ENCODE measurements around the gene GRIK1.
A peak's percentile ranks its signal among the peaks of the same experiment; 100 is the strongest.

The GRIK1 gene

GRCh38 chr21:29909571-29909970, 30.2 kb downstream of the GRIK1 start:
- no peak for DNase-seq (ENCODE audit: low read depth)

- peak; percentile 89 for DNase-seq (ENCODE audit: low read depth)
These were observed 35.2 kb downstream of the GRIK1 start for GRCh38 chr21:29904359-29905282.

DNA sequence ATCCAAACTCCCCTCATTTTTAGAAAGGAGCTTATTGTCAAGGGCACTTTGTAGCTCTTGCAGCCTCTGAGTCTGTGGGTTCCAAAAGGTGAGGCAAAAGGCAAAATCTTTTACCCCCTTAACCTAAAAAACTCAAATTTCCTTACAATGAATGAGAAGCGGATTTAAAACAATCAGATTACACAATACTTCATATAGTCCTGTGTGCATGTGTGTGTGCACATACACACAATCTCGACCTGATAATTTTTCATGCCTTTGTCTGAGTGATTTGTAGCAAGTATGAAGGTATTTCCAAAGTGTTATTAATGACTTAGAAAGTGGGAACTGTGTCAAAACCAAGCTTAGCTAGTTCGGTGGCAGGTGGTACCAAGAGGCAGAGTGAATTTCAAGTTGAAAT, 42.9 kb downstream of the GRIK1 start:
- DNase-seq (ENCODE audit: low read depth), result no peak

- DNase-seq (ENCODE audit: low read depth), result no peak
These were observed 46.1 kb downstream of the GRIK1 start for GRCh38 chr21:29893687-29894086.

GRCh38 chr21:29892379-29892778, 47.4 kb downstream of the GRIK1 start:
- DNase-seq (ENCODE audit: low read depth), result no peak

- peak; percentile 23 for DNase-seq (ENCODE audit: low read depth)
These were observed 51.4 kb downstream of the GRIK1 start for GRCh38 chr21:29888437-29888836.

- DNase-seq (ENCODE audit: low read depth), result no peak
These were observed 52.3 kb downstream of the GRIK1 start for GRCh38 chr21:29887313-29888009.

- no peak for DNase-seq (ENCODE audit: low read depth)
These were observed 54.3 kb downstream of the GRIK1 start for GRCh38 chr21:29885491-29885890.

- no peak for DNase-seq (ENCODE audit: low read depth)
These were observed 63.9 kb downstream of the GRIK1 start for GRCh38 chr21:29875873-29876272.

DNA sequence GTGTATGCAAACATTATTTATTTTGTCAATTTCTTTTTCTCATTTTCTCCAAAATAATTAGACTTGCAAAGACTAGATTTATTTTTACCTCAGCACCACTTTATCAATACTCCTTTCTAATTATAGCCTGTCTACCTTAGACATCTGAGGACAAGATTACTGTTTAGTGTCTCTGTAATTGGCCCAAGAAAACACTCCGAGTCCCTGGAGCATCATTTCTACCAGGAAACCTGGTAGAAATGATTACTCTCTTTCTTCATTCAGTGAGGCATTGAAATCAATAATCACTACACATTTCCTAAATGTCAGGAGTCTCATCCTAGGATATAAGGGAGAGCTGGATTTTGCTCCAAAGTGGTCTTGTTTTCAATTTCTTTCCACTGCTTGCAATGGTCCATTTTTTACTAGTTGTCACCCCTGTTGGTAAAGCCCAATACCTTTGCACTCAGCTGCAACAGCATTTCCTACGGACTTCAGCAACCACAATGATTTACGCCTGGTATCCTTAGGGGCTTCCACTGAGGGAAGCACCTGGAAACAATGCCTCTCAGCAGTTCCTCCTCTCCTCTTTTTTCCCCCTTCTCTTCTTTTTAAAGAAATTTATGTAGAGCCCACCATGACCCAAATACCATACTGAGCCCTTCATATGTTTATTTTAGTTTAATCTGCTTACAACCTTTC, 64.6 kb downstream of the GRIK1 start:
- no peak for DNase-seq (ENCODE audit: low read depth)

DNA sequence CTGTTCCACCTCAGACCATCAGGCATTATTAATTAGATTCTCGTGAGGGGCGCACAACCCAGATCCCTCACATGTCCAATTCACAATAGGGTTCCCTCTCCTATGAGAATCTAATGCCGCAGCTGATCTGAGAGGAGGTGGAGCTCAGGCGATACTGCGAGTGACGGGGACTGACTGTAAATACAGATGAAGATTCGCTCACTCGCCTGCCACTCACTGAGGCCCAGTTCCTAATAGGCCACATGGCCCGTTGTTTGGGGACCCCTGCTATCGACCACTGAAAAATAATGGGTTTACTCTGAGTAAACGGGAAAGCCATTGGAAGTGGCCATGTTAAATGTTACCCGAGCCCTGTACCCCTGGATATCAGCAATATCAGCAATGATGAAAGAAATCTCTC, 65.9 kb downstream of the GRIK1 start:
- DNase-seq (ENCODE audit: low read depth), result no peak

DNA sequence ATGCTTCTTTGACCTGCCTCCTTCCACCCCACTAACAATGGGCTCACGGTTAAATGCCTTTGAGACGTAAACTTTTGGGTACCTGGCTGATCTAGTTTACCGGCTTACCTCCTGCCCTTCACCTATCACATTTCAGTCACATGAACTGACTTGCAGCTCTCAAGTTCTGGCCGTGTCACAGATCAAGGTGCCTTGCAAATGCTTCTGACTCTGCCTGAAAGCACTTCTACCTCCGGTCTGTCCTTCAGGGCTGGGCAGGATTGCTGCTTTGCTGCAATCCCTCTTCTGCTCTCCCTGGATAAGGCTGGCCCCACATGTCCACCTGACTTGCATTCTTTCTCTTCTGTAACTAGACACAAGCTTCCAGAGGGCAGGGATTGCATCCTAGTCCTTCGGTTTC, 69.0 kb downstream of the GRIK1 start:
- no peak for DNase-seq (ENCODE audit: low read depth)

- DNase-seq (ENCODE audit: low read depth), result no peak
These were observed 72.0 kb downstream of the GRIK1 start for GRCh38 chr21:29867796-29868195.

GRCh38 chr21:29860346-29860745, 79.5 kb downstream of the GRIK1 start:
- no peak for DNase-seq (ENCODE audit: low read depth)

DNA sequence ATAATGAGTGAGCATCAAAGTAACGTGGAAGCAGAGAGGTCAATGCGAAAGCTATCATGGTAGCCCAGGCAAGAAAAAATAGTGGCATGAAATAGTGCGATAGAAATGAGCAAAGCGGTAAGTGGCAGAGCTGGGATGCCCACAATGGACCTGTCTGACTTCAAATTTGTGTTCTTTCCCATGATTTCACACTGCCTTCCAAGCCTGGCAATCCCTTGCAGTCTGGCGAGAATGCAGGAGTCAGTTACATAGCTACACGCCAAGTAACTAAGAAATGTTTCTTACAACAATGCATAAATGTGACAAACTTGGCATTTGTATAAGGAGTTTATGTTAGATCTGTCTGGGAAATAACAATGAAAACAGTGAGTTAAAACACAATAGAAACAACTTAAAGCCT, 82.6 kb downstream of the GRIK1 start:
- DNase-seq (ENCODE audit: low read depth), result no peak

DNA sequence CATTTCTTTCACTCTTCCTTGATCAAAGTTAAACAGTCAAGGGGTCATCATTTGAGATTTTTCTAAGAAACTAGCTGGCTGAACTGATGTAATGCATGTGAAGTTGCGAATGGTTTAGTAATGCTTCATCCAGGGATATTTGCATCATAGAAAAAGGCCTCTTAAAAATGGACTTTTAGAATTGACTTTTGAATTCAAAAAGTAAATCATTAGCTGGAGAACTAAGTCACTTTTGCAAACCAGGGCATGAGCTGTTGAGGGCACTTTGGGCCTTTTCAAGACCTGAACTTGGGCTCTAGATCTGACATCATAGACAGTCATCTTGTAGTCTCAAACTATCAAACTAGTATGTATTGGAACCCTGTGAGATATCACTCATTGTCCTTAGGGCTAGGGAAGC, 85.0 kb downstream of the GRIK1 start:
- no peak for DNase-seq (ENCODE audit: low read depth)

DNA sequence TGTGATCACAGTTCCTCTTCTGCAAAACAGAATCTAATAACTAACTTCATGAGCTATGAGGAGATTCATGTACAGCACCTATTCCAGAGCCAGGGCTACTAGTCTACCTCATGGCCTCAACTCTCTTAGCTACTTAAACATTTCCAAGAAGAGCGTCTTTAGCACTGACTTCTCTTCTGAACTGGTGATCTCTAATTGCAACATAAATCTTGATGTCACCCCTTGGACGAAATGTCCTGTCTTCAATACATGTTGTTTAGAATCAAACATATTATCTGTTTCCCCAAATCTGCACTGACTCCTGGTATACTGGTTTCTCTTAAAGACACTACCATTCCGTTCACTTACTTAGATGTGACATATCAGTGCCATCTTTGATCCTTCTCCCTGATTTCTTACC, 88.2 kb downstream of the GRIK1 start:
- DNase-seq (ENCODE audit: low read depth), result no peak

- DNase-seq (ENCODE audit: low read depth), result peak; percentile 47
These were observed 90.0 kb downstream of the GRIK1 start for GRCh38 chr21:29849735-29850176.

GRCh38 chr21:29843804-29844203, 96.0 kb downstream of the GRIK1 start:
- DNase-seq (ENCODE audit: low read depth), result no peak

DNA sequence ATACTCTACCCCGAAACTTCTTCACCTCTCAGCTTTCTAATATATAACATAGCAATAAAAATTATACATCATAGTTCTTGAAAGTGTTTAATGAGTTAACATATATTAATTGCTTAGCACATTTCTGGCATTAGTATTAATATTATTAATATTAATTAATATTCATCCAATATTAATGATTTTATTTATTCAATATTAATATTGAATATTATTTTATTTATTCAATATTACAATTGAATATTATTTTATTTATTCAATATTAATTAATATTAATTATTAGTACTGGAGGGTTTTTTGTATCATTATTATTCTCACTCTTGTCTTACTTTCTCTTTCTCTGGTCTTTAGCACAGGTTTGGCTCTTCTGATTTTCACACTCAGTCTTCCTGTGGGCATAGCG, 105.2 kb downstream of the GRIK1 start:
- no peak for DNase-seq (ENCODE audit: low read depth)

DNA sequence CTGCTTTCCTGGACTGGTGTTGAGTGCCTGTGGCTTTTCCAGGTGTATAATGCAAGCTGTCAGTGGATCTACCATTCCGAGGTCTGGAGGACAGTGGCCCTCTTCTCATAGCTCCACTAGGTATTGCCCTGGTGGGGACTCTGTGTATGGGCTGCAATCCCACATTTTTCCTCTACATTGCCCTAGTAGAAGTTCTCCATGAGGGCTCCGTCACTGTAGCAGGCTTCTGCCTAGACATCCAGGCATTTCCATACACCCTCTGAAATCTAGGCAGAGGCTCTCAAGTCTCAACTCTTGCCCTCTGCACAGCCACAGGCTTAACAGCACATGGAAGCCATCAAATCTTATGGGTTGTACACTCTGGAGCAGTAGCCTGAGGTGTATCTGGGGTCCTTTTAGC, 107.6 kb downstream of the GRIK1 start:
- DNase-seq (ENCODE audit: low read depth), result no peak

DNA sequence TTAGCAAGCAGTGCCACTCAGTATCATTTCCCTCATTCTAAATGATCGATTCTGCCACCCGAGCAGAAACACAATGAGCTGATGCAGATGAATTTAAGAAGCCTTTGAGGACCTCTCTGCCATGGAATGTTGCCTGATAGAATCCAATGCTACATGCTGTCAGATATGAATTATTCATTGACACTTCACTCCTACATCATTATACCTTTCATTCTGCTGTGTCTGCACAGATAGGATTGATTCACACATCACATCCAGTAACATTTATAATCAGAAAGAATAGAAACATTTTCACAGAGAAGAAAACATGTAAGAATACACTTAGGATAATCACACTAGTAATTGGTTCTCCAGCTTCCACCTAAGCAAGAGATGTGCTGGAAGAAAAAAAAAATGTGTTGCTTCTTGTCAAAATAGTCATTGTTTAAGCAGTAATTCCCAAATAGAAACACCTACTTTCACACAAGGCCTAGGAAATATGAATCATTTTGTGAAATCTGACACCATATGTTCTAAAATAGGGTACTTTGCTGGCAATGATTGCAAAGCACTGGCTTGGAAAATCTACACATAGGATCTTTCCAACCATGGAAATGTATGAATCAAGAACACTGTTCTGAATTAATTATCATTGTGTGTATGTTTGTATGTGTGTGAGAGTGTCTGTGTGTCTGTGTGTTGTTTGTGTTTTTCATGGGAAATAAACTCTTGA, 110.1 kb downstream of the GRIK1 start:
- no peak for DNase-seq (ENCODE audit: low read depth)
